ENCODE data around the gene GGNBP2.

Gene GGNBP2

GRCh38 chr17:36498560-36499300, 46.0 kb upstream of the GGNBP2 start:
- Histone ChIP-seq H3K9ac (no peak overlapping the region), H3K4me3 (IDR thresholded peaks at IDR 0.05; ENCODE audit: insufficient read depth, low read depth, low read length) (no peak overlapping the region), H3K79me2 (ENCODE audit: insufficient read depth, low read depth) (no peaks in the 10 kb centered on the region), H3K4me1 (ENCODE audit: low read depth, poor library complexity, severe bottlenecking) (no peaks in the 10 kb centered on the region), H3K27ac (no peak overlapping the region), H4K20me1 (ENCODE audit: insufficient read depth) (no peaks in the 10 kb centered on the region), H3K27me3 (ENCODE audit: insufficient read depth, low read depth) (no peaks in the 10 kb centered on the region), H3K4me2 (no peak overlapping the region), H3K36me3 (ENCODE audit: insufficient read depth) (no peaks in the 10 kb centered on the region), H2AFZ (ENCODE audit: low read depth) (no peak overlapping the region)
- TF ChIP-seq CTCF (conservative IDR thresholded peaks at IDR 0.05; ENCODE audit: low read depth, low read length), result no peak

- no peaks in the 10 kb centered on the region for H3K36me3 ChIP-seq (ENCODE audit: insufficient read depth)
- no peak overlapping the region for H3K4me3 ChIP-seq (IDR thresholded peaks at IDR 0.05; ENCODE audit: insufficient read depth, low read depth, low read length)
- H2AFZ ChIP-seq (ENCODE audit: low read depth), result no peak overlapping the region
- H4K20me1 ChIP-seq (ENCODE audit: insufficient read depth), result no peaks in the 10 kb centered on the region
- no peak overlapping the region for H3K9ac ChIP-seq
- H3K4me2 ChIP-seq, result no peak overlapping the region
- no peaks in the 10 kb centered on the region for H3K79me2 ChIP-seq (ENCODE audit: insufficient read depth, low read depth)
- no peaks in the 10 kb centered on the region for H3K27me3 ChIP-seq (ENCODE audit: insufficient read depth, low read depth)
- TF ChIP-seq CTCF (conservative IDR thresholded peaks at IDR 0.05; ENCODE audit: low read depth, low read length), result no peak
- H3K4me1 ChIP-seq (ENCODE audit: low read depth, poor library complexity, severe bottlenecking), result no peaks in the 10 kb centered on the region
- H3K27ac ChIP-seq, result no peak overlapping the region
Measured at GRCh38 chr17:36500745-36501225, 43.9 kb upstream of the GGNBP2 start.

GRCh38 chr17:36501351-36501750, 43.4 kb upstream of the GGNBP2 start:
- H3K9ac ChIP-seq, result no peak overlapping the region
- H2AFZ ChIP-seq (ENCODE audit: low read depth), result no peak overlapping the region
- H3K36me3 ChIP-seq (ENCODE audit: insufficient read depth), result no peaks in the 10 kb centered on the region
- H4K20me1 ChIP-seq (ENCODE audit: insufficient read depth), result no peaks in the 10 kb centered on the region
- no peaks in the 10 kb centered on the region for H3K4me1 ChIP-seq (ENCODE audit: low read depth, poor library complexity, severe bottlenecking)
- no peaks in the 10 kb centered on the region for H3K27me3 ChIP-seq (ENCODE audit: insufficient read depth, low read depth)
- H3K79me2 ChIP-seq (ENCODE audit: insufficient read depth, low read depth), result no peaks in the 10 kb centered on the region
- H3K27ac ChIP-seq, result no peak overlapping the region
- TF ChIP-seq CTCF (conservative IDR thresholded peaks at IDR 0.05; ENCODE audit: low read depth, low read length), result no peak
- no peak overlapping the region for H3K4me3 ChIP-seq (IDR thresholded peaks at IDR 0.05; ENCODE audit: insufficient read depth, low read depth, low read length)
- H3K4me2 ChIP-seq, result no peak overlapping the region

- Histone ChIP-seq H4K20me1 (ENCODE audit: insufficient read depth) (no peaks in the 10 kb centered on the region), H3K4me3 (IDR thresholded peaks at IDR 0.05; ENCODE audit: insufficient read depth, low read depth, low read length) (no peak overlapping the region), H3K9ac (no peak overlapping the region), H3K4me1 (ENCODE audit: low read depth, poor library complexity, severe bottlenecking) (no peaks in the 10 kb centered on the region), H2AFZ (ENCODE audit: low read depth) (no peak overlapping the region), H3K79me2 (ENCODE audit: insufficient read depth, low read depth) (no peaks in the 10 kb centered on the region), H3K27me3 (ENCODE audit: insufficient read depth, low read depth) (no peaks in the 10 kb centered on the region), H3K27ac (no peak overlapping the region), H3K36me3 (ENCODE audit: insufficient read depth) (no peaks in the 10 kb centered on the region), H3K4me2 (no peak overlapping the region)
- TF ChIP-seq CTCF (conservative IDR thresholded peaks at IDR 0.05; ENCODE audit: low read depth, low read length), result no peak
Measured at GRCh38 chr17:36501963-36502362, 42.8 kb upstream of the GGNBP2 start.

All from KMS-11 (cell line).